ENCODE results near the gene ADAMTS13.

The ADAMTS13 gene

GRCh38 chr9:133457748-133458147 is 35.6 kb downstream of the ADAMTS13 start:
- no peak overlapping the region for H3K4me3 ChIP-seq (ENCODE audit: low read depth, low read length)
- TF ChIP-seq CTCF (IDR thresholded peaks at IDR 0.05; ENCODE audit: insufficient read depth, low read depth, low read length, missing control alignments) = no peak
- no peak for DNase-seq (ENCODE audit: low read depth)

DNA sequence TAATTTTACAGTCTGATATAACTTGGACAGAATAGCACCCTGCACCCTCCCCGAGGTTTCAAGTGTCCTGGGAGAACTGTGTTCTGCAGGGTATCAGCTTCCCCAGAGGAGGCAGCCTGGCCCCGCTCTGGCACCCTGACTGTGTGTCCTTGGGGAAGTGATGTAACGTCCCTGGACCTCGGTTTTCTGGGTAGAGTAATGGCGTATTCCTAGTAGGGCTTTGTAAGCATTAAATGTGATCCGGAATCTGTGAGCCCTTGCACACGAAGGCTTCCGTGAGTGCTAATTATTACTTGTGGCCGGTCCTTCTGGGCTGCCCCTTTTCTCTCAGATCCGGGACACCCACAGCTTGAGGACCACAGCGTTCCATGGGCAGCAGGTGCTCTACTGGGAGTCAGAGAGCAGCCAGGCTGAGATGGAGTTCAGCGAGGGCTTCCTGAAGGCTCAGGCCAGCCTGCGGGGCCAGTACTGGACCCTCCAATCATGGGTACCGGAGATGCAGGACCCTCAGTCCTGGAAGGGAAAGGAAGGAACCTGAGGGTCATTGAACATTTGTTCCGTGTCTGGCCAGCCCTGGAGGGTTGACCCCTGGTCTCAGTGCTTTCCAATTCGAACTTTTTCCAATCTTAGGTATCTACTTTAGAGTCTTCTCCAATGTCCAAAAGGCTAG is 36.6 kb downstream of the ADAMTS13 start:
- TF ChIP-seq CTCF (IDR thresholded peaks at IDR 0.05; ENCODE audit: insufficient read depth, low read depth, low read length, missing control alignments) = no peak
- no peak for DNase-seq (ENCODE audit: low read depth)
- peak overlapping the region; percentile 37; the same call in 1 of the 2 replicates for H3K4me3 ChIP-seq (ENCODE audit: low read depth, low read length)

DNA sequence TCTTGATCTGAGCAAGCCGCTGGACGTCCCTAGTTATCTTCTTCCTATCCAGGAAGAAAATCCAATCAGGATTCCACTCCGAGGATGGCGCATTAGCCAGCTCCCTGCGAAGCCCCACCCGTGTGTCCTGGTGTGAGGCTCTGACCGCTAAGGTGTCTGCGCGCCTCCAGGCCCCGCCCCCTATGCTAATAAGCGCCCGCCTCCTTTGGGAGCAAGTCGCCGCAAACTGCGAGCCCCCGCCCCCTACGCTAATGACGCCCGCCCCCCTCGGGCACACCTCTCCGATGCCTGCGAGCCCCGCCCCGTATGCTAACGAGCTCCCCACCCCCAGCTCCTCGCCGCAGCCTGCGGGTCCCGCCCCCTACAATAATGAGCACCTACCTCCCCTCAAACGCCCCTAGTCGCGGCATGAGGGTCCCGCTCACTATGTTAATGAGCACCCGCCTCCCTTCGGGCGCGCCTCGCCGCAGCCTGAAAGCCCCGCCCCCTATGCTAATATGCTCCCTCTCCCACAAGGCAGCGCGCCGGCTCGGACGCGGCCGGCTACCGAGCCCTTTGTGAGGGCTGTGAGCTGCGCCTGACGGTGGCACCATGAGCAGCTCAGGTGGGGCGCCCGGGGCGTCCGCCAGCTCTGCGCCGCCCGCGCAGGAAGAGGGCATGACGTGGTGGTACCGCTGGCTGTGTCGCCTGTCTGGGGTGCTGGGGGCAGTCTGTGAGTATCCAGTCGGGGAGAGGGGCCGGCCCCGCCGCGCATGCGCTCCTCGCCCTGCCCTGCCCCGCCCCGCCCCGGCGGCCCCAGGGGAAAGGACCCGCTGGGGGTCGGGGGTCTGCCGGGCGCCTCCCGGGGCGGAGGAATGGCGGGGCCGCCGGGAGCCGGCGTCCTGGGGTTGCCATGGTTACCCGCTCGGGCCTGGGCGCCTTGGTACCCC is 37.6 kb downstream of the ADAMTS13 start, which contains the start of gene CACFD1:
Gene CACFD1 (plus strand): TSS at position 503 of the 929 bp plus-strand sequence. CDS start 89 bp downstream, at position 592.
- TF ChIP-seq CTCF (IDR thresholded peaks at IDR 0.05; ENCODE audit: insufficient read depth, low read depth, low read length, missing control alignments) = no peak
- H3K4me3 ChIP-seq (ENCODE audit: low read depth, low read length) = peak within 1 kb of the TSS; percentile 76
- peak; percentile 95 for DNase-seq (ENCODE audit: low read depth)

- DNase-seq (ENCODE audit: low read depth) = peak; percentile 72
- peak overlapping the region; percentile 76 for H3K4me3 ChIP-seq (ENCODE audit: low read depth, low read length)
- TF ChIP-seq CTCF (IDR thresholded peaks at IDR 0.05; ENCODE audit: insufficient read depth, low read depth, low read length, missing control alignments) = no peak
Measured at GRCh38 chr9:133460405-133461175, 38.4 kb downstream of the ADAMTS13 start.

GRCh38 chr9:133461975-133462374 is 39.8 kb downstream of the ADAMTS13 start:
- TF ChIP-seq CTCF (IDR thresholded peaks at IDR 0.05; ENCODE audit: insufficient read depth, low read depth, low read length, missing control alignments) = peak; percentile 0
- no peak overlapping the region for H3K4me3 ChIP-seq (ENCODE audit: low read depth, low read length)
- DNase-seq (ENCODE audit: low read depth) = no peak

GRCh38 chr9:133463234-133463863 is 41.2 kb downstream of the ADAMTS13 start:
- no peak for TF ChIP-seq CTCF (IDR thresholded peaks at IDR 0.05; ENCODE audit: insufficient read depth, low read depth, low read length, missing control alignments)
- no peak for DNase-seq (ENCODE audit: low read depth)
- no peak overlapping the region for H3K4me3 ChIP-seq (ENCODE audit: low read depth, low read length)

Data from GM12865 (cell line).